ENCODE measurements around the gene MMP1. TPM values are rescaled to one million over a fixed set of nuclear protein-coding genes. Genes with fewer than 3 reads are reported as not detected.

Gene MMP1
- total RNA-seq, 1 donor = 141 TPM

GRCh38 chr11:102830001-102830727, 32.2 kb upstream of the MMP1 start:
- DNase-seq (ENCODE audit: low read depth) = no peak
- H3K4me3 ChIP-seq (ENCODE audit: low read depth, low read length) = no peak overlapping the region
- no peak for TF ChIP-seq CTCF (IDR thresholded peaks at IDR 0.05; ENCODE audit: insufficient read depth, low read depth, low read length)

- no peak for DNase-seq (ENCODE audit: low read depth)
- H3K4me3 ChIP-seq (ENCODE audit: low read depth, low read length) = no peak overlapping the region
Observed at GRCh38 chr11:102829316-102830000, 31.5 kb upstream of the MMP1 start.

DNA sequence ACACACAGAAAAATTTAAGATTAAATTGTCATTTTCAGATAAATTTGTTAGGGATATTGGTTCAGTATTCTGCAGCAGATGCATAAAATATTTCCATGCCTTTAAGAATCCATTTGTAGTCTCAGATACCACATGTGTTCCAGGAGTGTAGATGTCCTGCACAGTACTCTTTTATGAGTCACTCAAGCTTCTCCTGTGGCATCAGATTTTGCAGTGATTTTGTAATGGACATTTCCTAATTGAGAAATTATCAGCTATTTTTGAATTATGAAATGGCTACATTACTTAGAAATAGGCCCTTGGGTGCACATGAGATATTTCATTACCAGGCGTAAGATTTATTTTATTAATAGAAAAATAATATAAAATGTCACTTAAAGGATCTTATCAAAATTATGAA, 26.6 kb upstream of the MMP1 start:
- H3K4me3 ChIP-seq (ENCODE audit: low read depth, low read length) = no peak overlapping the region
- TF ChIP-seq CTCF (IDR thresholded peaks at IDR 0.05; ENCODE audit: insufficient read depth, low read depth, low read length) = no peak
- no peak for DNase-seq (ENCODE audit: low read depth)

More at GRCh38 chr11:102829316-102830000, 31.5 kb upstream of the MMP1 start:
- no peak for TF ChIP-seq CTCF (IDR thresholded peaks at IDR 0.05; ENCODE audit: insufficient read depth, low read depth, low read length)

- DNase-seq (ENCODE audit: low read depth) = no peak
- no peak overlapping the region for H3K4me3 ChIP-seq (ENCODE audit: low read depth, low read length)
- no peak for TF ChIP-seq CTCF (IDR thresholded peaks at IDR 0.05; ENCODE audit: insufficient read depth, low read depth, low read length)
Observed at GRCh38 chr11:102819491-102819890, 21.5 kb upstream of the MMP1 start.

DNA sequence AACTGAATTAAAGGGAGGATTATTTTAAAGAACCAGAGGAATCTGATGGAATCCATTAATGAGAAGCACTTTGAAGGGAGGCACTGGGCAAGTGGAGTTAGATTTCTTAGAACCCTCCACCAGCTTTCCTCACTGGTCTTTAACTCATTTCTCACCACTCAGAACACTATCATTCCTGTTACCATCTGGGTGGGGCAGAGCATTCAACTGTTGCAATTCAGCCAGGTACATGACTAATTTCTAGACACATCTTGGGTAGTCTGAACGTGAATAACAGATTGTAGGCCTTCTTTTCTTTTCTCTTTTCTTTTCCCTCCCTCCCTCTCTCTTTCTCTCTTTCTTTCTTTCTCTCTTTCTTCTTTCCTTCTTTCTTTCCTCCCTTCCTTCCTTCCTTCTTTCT, 15.5 kb upstream of the MMP1 start:
- TF ChIP-seq CTCF (IDR thresholded peaks at IDR 0.05; ENCODE audit: insufficient read depth, low read depth, low read length) = no peak
- no peak for DNase-seq (ENCODE audit: low read depth)
- H3K4me3 ChIP-seq (ENCODE audit: low read depth, low read length) = no peak overlapping the region

DNA sequence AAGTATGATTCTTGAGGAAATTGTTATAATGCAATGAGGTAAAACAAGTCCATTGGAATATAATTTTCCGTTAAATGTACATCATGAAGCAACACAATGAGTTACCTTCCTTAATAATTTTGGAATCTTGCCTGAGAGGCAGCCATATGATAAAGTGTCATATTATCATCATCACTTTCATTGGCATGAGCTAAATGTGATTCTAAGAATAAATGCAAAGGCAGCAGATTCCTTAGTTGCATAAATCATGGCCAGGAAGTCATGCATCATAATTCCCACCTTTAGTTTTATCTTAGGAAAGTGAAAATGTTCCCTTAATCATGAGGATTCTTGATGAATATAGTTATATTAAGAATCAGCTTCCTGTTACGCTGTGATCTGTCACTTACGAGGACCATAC, 14.2 kb upstream of the MMP1 start:
- TF ChIP-seq CTCF (IDR thresholded peaks at IDR 0.05; ENCODE audit: insufficient read depth, low read depth, low read length) = no peak
- DNase-seq (ENCODE audit: low read depth) = no peak
- no peak overlapping the region for H3K4me3 ChIP-seq (ENCODE audit: low read depth, low read length)
